Measurements from ENCODE around the gene CISH.

GRCh38 chr3:50610992-50611463 lies 546 bp downstream of the CISH start:
- TF ChIP-seq CTCF (IDR thresholded peaks at IDR 0.05) (no peak), SIN3A (IDR thresholded peaks at IDR 0.05; ENCODE audit: borderline replicate concordance, insufficient read depth, low read depth, low read length) (no peak), POLR2AphosphoS5 (IDR thresholded peaks at IDR 0.05; ENCODE audit: low read depth, low read length) (no peak)
